HepG2 (cell line): Measurements from ENCODE around the gene GPR107. TPM values are rescaled to one million over a fixed set of nuclear protein-coding genes. Genes with fewer than 3 reads are reported as not detected.

ENCODE experiments used
- CEBPZ ChIP-seq: IDR thresholded peaks from 2 replicates; pipeline ENCODE4 v1.6.1; 2012; ENCODE audit warnings: low read length, improper control_type of control experiment
- CERS6 ChIP-seq: sonication (generic); formaldehyde crosslinking; IDR thresholded peaks from 2 replicates; pipeline ENCODE4 v1.5.0; 2020; ENCODE audit warnings: missing genetic modification reagents
- CREB3 ChIP-seq: sonication (generic); formaldehyde crosslinking; IDR thresholded peaks from 2 replicates; pipeline ENCODE4 v1.5.0; 2020; ENCODE audit warnings: missing genetic modification reagents
- DPF2 ChIP-seq: sonication (generic); formaldehyde crosslinking; IDR thresholded peaks from 2 replicates; pipeline ENCODE4 v1.4.0; 2020; ENCODE audit warnings: mild to moderate bottlenecking, low read depth, missing genetic modification reagents, borderline replicate concordance
- DRAP1 ChIP-seq: IDR thresholded peaks from 2 replicates; pipeline ENCODE4 v1.6.1; 2016; ENCODE audit warnings: missing genetic modification reagents, missing compliant biosample characterization
- GATAD1 ChIP-seq: IDR thresholded peaks from 2 replicates; pipeline ENCODE4 v1.6.1; 2016; ENCODE audit warnings: missing genetic modification reagents, missing compliant biosample characterization
- MAFG ChIP-seq: sonication (generic); formaldehyde crosslinking; IDR thresholded peaks from 2 replicates; pipeline ENCODE4 v1.5.1; 2020; ENCODE audit warnings: mild to moderate bottlenecking, missing genetic modification reagents
- POGK ChIP-seq: sonication (generic); formaldehyde crosslinking; conservative IDR thresholded peaks from 2 replicates; pipeline ENCODE4 v1.8.0; 2022; ENCODE audit warnings: mild to moderate bottlenecking, moderate library complexity, missing genetic modification reagents
- PREB ChIP-seq: sonication (generic); formaldehyde crosslinking; IDR thresholded peaks from 2 replicates; pipeline ENCODE4 v1.4.0; 2020; ENCODE audit warnings: missing genetic modification reagents
- SALL2 ChIP-seq: sonication (generic); formaldehyde crosslinking; IDR thresholded peaks from 2 replicates; pipeline ENCODE4 v1.8.1; 2023; ENCODE audit warnings: mild to moderate bottlenecking, missing genetic modification reagents, inconsistent platforms
- SRSF4 ChIP-seq: fragments of 200-400 bp; formaldehyde crosslinking; IDR thresholded peaks from one replicate; pipeline ENCODE4 v1.6.1; 2018; ENCODE audit warnings: mild to moderate bottlenecking, low read depth, low read length, moderate library complexity; ENCODE audit not compliant: poor library complexity, severe bottlenecking
- TRIM22 ChIP-seq: fragments of 450-650 bp; IDR thresholded peaks from 2 replicates; pipeline ENCODE4 v1.6.1; 2017
- ZNF362 ChIP-seq: sonication (generic); formaldehyde crosslinking; IDR thresholded peaks from 2 replicates; pipeline ENCODE4 v1.4.0; 2020; ENCODE audit warnings: missing genetic modification reagents, mild to moderate bottlenecking, borderline replicate concordance
- polyA plus RNA-seq, 8 experiments: library from polyadenylated mRNA; depleted of rRNA in 3 of 8; stranded (reverse) in 7 of 8; unstranded in 1 of 8; fragments of >200 nt; fragmentation: Illumina TruSeq in 4 of 8; extraction: Trizol in 4 of 8; gene quantifications; 2 replicates each; pipeline versions ENCODE4 v1.2.1 to v1.2.3, GENCODE V29; 2011 to 2016; ENCODE audit warnings: low read depth in 4 of 8, missing spikeins in 1 of 8, mixed read lengths in 1 of 8; ENCODE audit not compliant: insufficient read depth in 1 of 8
- total RNA-seq, 5 experiments: library from RNA; depleted of rRNA; stranded (reverse); fragments of >200 nt; fragmentation: Illumina TruSeq; extraction: Trizol; gene quantifications; 2 replicates each; pipeline ENCODE4 v1.2.3, GENCODE V29; 2016; ENCODE audit warnings: low read depth in 1 of 5

The GPR107 gene
- total and polyA plus RNA-seq, 2 of the 13 experiments (the other 11 are each of a cell fraction or from before 2014, with no cell fraction given), result 22.5 to 24.4 TPM

GRCh38 chr9:130043654-130044623, 9.8 kb upstream of the GPR107 start (continued):
- TF ChIP-seq TRIM22 (no peak), PREB (CRISPR knock-in tag) (no peak), CEBPZ (no peak), SRSF4 (no peak), POGK (CRISPR knock-in tag) (peak; percentile 14; the same call in 1 of the 2 replicates), MAFG (CRISPR knock-in tag) (no peak), DRAP1 (CRISPR knock-in tag) (no peak), SALL2 (CRISPR knock-in tag) (0 out of 2 replicates have a peak, but pooled peaks have one; percentile 52), GATAD1 (CRISPR knock-in tag) (peak; percentile 6; the same call in 1 of the 2 replicates), DPF2 (CRISPR knock-in tag) (no peak; the same call in 1 of the 2 replicates), ZNF362 (CRISPR knock-in tag) (no peak), CERS6 (CRISPR knock-in tag) (no peak), CREB3 (no peak)
